Lower lobe of right lung (tissue), 2 donors: ENCODE data around the gene DAAM1. TPM values are rescaled to one million over a fixed set of nuclear protein-coding genes. Genes with fewer than 3 reads are reported as not detected.

Source experiments
- ATAC-seq, 2 donors: fragments of 200-7000 bp; cut with Tn5 transposase; one replicate each; pipeline ENCODE4 v1.9.1; 2020 to 2022; ENCODE audit warnings: mild to moderate bottlenecking in 2 of 2, moderate library complexity in 2 of 2
- DNase-seq: peaks from one replicate; pipeline ENCODE4 v3.0.0-alpha.2; 2020
- H3K27ac ChIP-seq: fragments of 200-600 bp; one replicate; pipeline ENCODE4 v1.8.0; 2022
- H3K27me3 ChIP-seq: fragments of 200-600 bp; one replicate; pipeline ENCODE4 v1.8.0; 2022; ENCODE audit warnings: low read depth
- H3K36me3 ChIP-seq: fragments of 200-600 bp; one replicate; pipeline ENCODE4 v1.8.0; 2022; ENCODE audit warnings: mild to moderate bottlenecking
- H3K4me1 ChIP-seq: fragments of 200-600 bp; one replicate; pipeline ENCODE4 v1.8.0; 2022
- H3K4me3 ChIP-seq: fragments of 200-600 bp; one replicate; pipeline ENCODE4 v1.8.0; 2022; ENCODE audit warnings: mild to moderate bottlenecking
- H3K9me3 ChIP-seq: fragments of 200-600 bp; one replicate; pipeline ENCODE4 v1.8.0; 2022
- CTCF ChIP-seq: fragments of 200-600 bp; IDR thresholded peaks from one replicate; pipeline ENCODE4 v1.8.0; 2022; ENCODE audit warnings: antibody characterized with exemption, mild to moderate bottlenecking
- intact Hi-C: fragments of 100-400 bp; cut with DNase I; formaldehyde crosslinking; loops from one replicate; pipeline ENCODE4 v1.11.0; 2022
- total RNA-seq: library from RNA; stranded (reverse); fragmentation: NEBNext Ultra II Directional; extraction: Animal tissue kit (Norgen Biotek cat#: 25700); gene quantifications from one replicate; pipeline ENCODE4 v1.2.1, GENCODE V29; 2021
- donor health status: DM: no; HTN: yes; CAD: no; lungs with severe emphysema.

Gene DAAM1
- total RNA-seq, 1 donor from 2014 or later = 46.7 TPM

- Histone ChIP-seq H3K27ac (peak overlapping the region; percentile 80), H3K27me3 (no peaks in the 10 kb centered on the region), H3K36me3 (peaks cover 15% of the 10 kb centered on the region), H3K4me1 (peaks cover 60% of the 10 kb centered on the region), H3K9me3 (no peaks in the 10 kb centered on the region), H3K4me3 (no peak overlapping the region)
- intact Hi-C loops = no loop called here
- DNase-seq (peak; percentile 62), ATAC-seq (peak in 1 of 2 donors; percentile 31)
- TF ChIP-seq CTCF = no peak
Measured at GRCh38 chr14:59337141-59337611, 148.7 kb downstream of the DAAM1 start.

- H3K36me3 ChIP-seq = peaks cover 25% of the 10 kb centered on the region
- intact Hi-C loops = no loop called here
- no peaks in the 10 kb centered on the region for H3K27me3 ChIP-seq
- peaks cover 49% of the 10 kb centered on the region for H3K4me1 ChIP-seq
- TF ChIP-seq CTCF = no peak
- ATAC-seq (no peak), DNase-seq (no peak)
- H3K9me3 ChIP-seq = no peaks in the 10 kb centered on the region
- no peak overlapping the region for H3K27ac ChIP-seq
- no peak overlapping the region for H3K4me3 ChIP-seq
Measured at GRCh38 chr14:59338761-59339160, 150.3 kb downstream of the DAAM1 start.

- ATAC-seq (no peak), DNase-seq (no peak)
- H3K36me3 ChIP-seq = peaks cover 25% of the 10 kb centered on the region
- TF ChIP-seq CTCF = no peak
- no peak overlapping the region for H3K27ac ChIP-seq
- H3K27me3 ChIP-seq = no peaks in the 10 kb centered on the region
- H3K4me3 ChIP-seq = no peak overlapping the region
- peaks cover 44% of the 10 kb centered on the region for H3K4me1 ChIP-seq
- H3K9me3 ChIP-seq = no peaks in the 10 kb centered on the region
- intact Hi-C loops = no loop called here
Measured at GRCh38 chr14:59339524-59340330, 151.3 kb downstream of the DAAM1 start.

GRCh38 chr14:59341858-59342477 is 153.5 kb downstream of the DAAM1 start:
- ATAC-seq (no peak), DNase-seq (no peak)
- H3K27ac ChIP-seq = no peak overlapping the region
- no peak for TF ChIP-seq CTCF
- H3K9me3 ChIP-seq = no peaks in the 10 kb centered on the region
- peaks cover 25% of the 10 kb centered on the region for H3K36me3 ChIP-seq
- intact Hi-C loops = no loop called here
- H3K27me3 ChIP-seq = no peaks in the 10 kb centered on the region
- H3K4me1 ChIP-seq = peaks cover 22% of the 10 kb centered on the region
- H3K4me3 ChIP-seq = no peak overlapping the region

- DNase-seq = no peak
- peak; percentile 51 to 78 for ATAC-seq
- no peak for TF ChIP-seq CTCF
- H3K36me3 ChIP-seq = peaks cover 30% of the 10 kb centered on the region
- peaks cover 19% of the 10 kb centered on the region for H3K4me1 ChIP-seq
- H3K27ac ChIP-seq = no peak overlapping the region
- H3K27me3 ChIP-seq = no peaks in the 10 kb centered on the region
- intact Hi-C loops = no loop called here
- no peaks in the 10 kb centered on the region for H3K9me3 ChIP-seq
- no peak overlapping the region for H3K4me3 ChIP-seq
Measured at GRCh38 chr14:59342516-59343484, 154.3 kb downstream of the DAAM1 start.
